GM18517 (cell line): ENCODE data around the gene F9.
"Not testable (repeated sequence)": the region's sequence is repeated elsewhere in the genome, so short reads cannot be mapped to it uniquely, and the experiment has no call there.

Source experiments
- ATAC-seq: cut with Tn5 transposase; IDR thresholded peaks from one replicate; pipeline ENCODE4 v1.9.1; 2021; ENCODE audit warnings: mild to moderate bottlenecking, moderate library complexity; ENCODE audit not compliant: unreplicated experiment

The F9 gene

GRCh38 chrX:139530550-139530949 lies at the start of gene F9:
Gene F9, plus strand, starts transcription at chrX:139530739. Its CDS starts 26 bp downstream, at chrX:139530765.
- ATAC-seq: no peak

GRCh38 chrX:139483699-139484098 lies 46.8 kb upstream of the F9 start:
- ATAC-seq: no peak

GRCh38 chrX:139484591-139484990 lies 45.9 kb upstream of the F9 start:
- ATAC-seq: no peak

DNA sequence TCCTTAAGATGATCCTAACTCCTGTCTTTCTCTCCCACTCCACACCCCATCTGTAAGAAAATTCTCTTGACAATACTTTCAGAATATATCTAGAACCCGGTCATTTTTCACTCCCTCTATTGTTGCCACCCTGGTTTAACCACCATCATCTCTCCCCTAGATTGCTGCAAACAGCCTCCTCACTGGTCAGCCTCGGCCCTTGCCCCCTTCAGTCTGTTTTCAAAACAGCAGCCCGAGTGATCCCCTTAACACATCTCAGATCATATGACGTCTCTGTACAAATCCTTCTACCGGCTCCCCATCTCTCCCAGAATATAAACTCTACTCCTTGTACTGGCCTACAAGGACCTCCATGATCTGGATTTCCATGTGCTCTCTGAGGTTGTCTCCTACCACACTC lies 35.2 kb upstream of the F9 start:
- no peak for ATAC-seq

DNA sequence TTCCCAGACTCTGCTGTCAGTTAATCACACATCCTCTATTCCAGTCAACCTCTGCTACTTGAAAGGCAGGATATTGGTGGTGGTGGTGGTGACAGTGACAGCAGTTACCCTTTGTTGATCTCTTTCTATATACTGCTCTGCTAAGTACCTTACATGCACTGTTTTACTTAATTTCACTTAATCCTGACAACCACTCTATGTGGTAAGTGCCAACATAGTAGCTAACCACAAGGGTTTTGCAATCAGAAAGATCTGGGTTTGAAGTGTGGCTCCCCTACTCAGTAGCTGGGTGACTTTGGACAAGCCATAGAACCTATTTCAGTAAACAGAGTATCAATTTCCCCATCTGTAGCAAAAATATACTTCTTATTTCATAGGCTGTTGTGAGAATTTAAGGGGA lies 24.2 kb upstream of the F9 start:
- ATAC-seq: no peak

GRCh38 chrX:139508099-139508498 lies 22.4 kb upstream of the F9 start:
- ATAC-seq: no peak

GRCh38 chrX:139518475-139518874 lies 12.1 kb upstream of the F9 start:
- ATAC-seq: no peak

GRCh38 chrX:139528829-139529228 lies 1.7 kb upstream of the F9 start:
- ATAC-seq: not testable (repeated sequence)

- no peak for ATAC-seq
Observed at GRCh38 chrX:139532834-139533233, 2.3 kb downstream of the F9 start.

- ATAC-seq: no peak
Observed at GRCh38 chrX:139533444-139533843, 2.9 kb downstream of the F9 start.

DNA sequence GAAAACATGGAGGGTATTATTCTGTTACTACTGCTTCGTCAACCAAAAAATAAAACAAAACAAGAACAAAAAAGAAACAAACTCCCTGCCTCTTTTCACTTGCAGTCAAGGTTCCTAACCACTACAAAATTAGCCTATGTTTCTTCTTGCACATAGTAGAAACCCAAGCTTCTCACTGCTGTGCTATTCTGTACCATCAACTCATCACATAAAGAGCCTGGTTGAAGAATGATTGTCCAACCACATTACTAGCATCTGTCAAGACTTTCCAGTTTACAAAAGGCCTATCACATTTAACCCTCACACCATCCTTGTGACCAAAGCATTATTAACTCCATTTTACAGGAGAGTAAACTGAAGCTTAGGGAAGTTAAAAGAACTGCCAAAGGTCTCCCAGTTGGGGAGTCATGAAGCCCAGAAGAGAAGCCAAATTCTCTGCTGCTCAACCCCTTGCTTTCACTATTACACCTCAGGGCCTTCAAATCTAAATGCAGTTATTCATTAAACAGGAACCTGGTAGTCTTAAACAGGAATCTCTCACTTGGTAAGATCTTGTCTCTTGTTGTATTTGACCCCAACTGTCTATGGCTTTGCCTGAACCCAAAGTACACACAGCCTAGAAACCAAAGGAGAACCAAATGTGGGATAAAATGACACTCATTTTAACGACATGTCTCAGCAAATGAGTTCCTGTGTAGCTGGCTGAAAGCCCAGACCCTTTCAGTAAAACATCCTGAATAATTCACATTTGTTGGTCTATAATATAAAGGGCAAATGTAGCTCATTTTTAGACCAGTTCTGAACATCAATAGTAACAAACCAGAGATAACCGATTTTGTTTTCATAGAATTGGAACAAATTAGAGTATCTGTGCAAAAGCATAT lies 8.6 kb downstream of the F9 start:
- peak; percentile 69 for ATAC-seq

GRCh38 chrX:139542652-139543051 lies 12.1 kb downstream of the F9 start:
- no peak for ATAC-seq

- ATAC-seq: no peak
Observed at GRCh38 chrX:139543920-139544319, 13.4 kb downstream of the F9 start.

DNA sequence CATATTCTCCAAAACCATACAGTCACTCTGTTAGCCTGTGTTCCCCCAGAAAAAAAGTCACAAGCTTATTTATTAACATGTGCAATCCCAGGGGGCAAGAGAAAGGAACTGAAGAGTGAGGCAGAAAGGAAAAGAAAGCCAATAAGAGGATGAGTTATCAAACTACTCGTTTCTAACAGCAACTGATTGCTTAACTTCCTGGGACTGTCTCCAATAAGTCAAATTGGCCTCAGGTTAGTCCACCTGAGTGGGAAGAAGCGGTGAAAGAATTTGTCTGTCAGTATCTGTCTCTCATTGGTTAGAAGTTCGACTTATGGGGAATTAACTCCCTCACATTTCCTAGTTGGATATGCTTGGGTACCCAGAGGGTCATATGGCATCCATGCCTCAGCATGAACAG lies 14.1 kb downstream of the F9 start:
- no peak for ATAC-seq

DNA sequence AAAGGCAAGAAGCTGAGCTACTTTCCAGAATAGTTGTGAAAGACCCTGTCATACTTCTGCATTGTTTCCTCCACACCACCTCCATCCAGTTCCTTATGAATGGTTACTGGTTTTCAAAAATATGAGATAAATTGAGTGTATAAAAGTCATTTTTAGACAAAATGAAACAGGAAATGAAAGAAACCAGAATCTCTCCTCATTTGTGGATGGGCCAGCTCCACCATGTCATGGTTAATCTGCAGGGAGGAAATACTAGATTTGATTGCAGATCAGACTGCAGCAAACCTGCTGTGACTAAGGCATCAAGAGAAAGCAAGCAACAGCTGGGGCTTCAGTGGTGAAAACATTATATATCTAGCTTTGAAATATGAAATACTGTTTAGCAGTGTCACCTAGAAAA lies 23.8 kb downstream of the F9 start:
- peak; percentile 21 for ATAC-seq

- no peak for ATAC-seq
Observed at GRCh38 chrX:139554991-139555675, 24.6 kb downstream of the F9 start.

GRCh38 chrX:139559383-139560042 lies 29.0 kb downstream of the F9 start:
- ATAC-seq: no peak

- ATAC-seq: no peak
Observed at GRCh38 chrX:139560221-139560620, 29.7 kb downstream of the F9 start.

- ATAC-seq: no peak
Observed at GRCh38 chrX:139563251-139563650, 32.7 kb downstream of the F9 start.

DNA sequence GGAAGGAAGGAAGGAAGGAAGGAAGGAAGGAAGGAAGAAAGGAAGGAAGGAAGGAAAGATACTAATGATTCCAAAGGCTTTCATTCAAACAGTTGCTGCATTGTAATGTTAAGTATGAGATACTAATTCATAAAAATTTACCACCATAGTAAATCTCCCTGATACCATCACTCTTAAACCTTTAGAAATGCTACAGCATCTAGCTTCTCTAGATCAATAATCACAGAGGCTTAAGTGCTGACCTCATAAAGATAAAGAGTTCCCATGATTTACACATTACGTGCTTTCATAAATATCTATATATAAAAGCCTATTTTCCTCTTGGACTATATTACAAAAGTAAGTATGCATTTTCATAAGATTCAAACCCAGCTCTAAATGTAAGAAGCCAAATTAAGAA lies 36.4 kb downstream of the F9 start:
- ATAC-seq: no peak

DNA sequence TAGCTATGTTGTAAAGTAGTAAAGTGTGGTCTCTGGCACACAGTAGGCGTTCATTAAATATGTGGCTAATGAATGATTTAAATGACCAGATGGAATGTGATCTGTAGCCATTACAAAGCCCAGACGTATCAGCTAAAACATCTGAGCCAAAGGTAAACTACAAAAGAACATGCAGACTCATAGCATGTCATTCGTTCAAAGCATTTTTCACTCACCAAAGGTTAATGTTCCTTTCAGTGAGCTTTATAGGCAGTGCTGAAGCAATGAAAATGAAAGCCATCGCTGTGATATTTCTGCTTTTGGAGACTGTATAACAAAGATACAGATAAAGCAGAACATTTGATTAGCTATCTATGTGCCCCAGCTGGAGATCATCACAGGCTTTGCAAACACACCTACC lies 50.5 kb downstream of the F9 start:
- ATAC-seq: no peak

GRCh38 chrX:139585613-139586012 lies 55.1 kb downstream of the F9 start:
- no peak for ATAC-seq
